ENCODE data around the gene TANC1. TPM values are rescaled to one million over a fixed set of nuclear protein-coding genes. Genes with fewer than 3 reads are reported as not detected.

The TANC1 gene
- total RNA-seq, 1 experiment from 2014 or later = 26.5 TPM

GRCh38 chr2:158940356-158940755 lies 28.1 kb upstream of the TANC1 start:
- H3K4me3 ChIP-seq = no peak overlapping the region
- DNase-seq (ENCODE audit: low read depth in 1 of 2, low spot score in 2 of 2) = no peak
- H3K36me3 ChIP-seq = no peaks in the 10 kb centered on the region
- peaks cover 8% of the 10 kb centered on the region for H3K4me1 ChIP-seq (replicated peaks)
- H3K27ac ChIP-seq = no peak overlapping the region
- H3K9me3 ChIP-seq (replicated peaks) = no peaks in the 10 kb centered on the region
- H3K27me3 ChIP-seq (replicated peaks) = no peaks in the 10 kb centered on the region

- H3K4me1 ChIP-seq (replicated peaks) = peaks cover 7% of the 10 kb centered on the region
Measured at GRCh38 chr2:158943973-158944372, 24.5 kb upstream of the TANC1 start.

GRCh38 chr2:158948964-158949699 lies 19.3 kb upstream of the TANC1 start:
- no peaks in the 10 kb centered on the region for H3K27me3 ChIP-seq (replicated peaks)
- H3K36me3 ChIP-seq = no peaks in the 10 kb centered on the region; the same call in 1 of the 2 replicates
- no peaks in the 10 kb centered on the region for H3K9me3 ChIP-seq (replicated peaks)
- H3K27ac ChIP-seq = peak overlapping the region; percentile 82
- H3K4me1 ChIP-seq (replicated peaks) = peaks cover 23% of the 10 kb centered on the region
- peak in 1 of 2 experiments; percentile 74 for DNase-seq (ENCODE audit: low read depth in 1 of 2, low spot score in 2 of 2)
- no peak overlapping the region for H3K4me3 ChIP-seq

More at GRCh38 chr2:158943973-158944372, 24.5 kb upstream of the TANC1 start:
- no peaks in the 10 kb centered on the region for H3K9me3 ChIP-seq (replicated peaks)
- no peak overlapping the region for H3K4me3 ChIP-seq
- no peaks in the 10 kb centered on the region for H3K27me3 ChIP-seq (replicated peaks)
- H3K36me3 ChIP-seq = no peaks in the 10 kb centered on the region
- no peak overlapping the region for H3K27ac ChIP-seq
- no peak for DNase-seq (ENCODE audit: low read depth in 1 of 2, low spot score in 2 of 2)

GRCh38 chr2:158953454-158953853 lies 15.0 kb upstream of the TANC1 start:
- H3K36me3 ChIP-seq = no peaks in the 10 kb centered on the region; the same call in 1 of the 2 replicates
- DNase-seq (ENCODE audit: low read depth in 1 of 2, low spot score in 2 of 2) = no peak
- H3K4me1 ChIP-seq (replicated peaks) = peaks cover 25% of the 10 kb centered on the region
- no peaks in the 10 kb centered on the region for H3K9me3 ChIP-seq (replicated peaks)
- no peak overlapping the region for H3K4me3 ChIP-seq
- no peak overlapping the region for H3K27ac ChIP-seq
- H3K27me3 ChIP-seq (replicated peaks) = no peaks in the 10 kb centered on the region

- no peaks in the 10 kb centered on the region; the same call in 1 of the 2 replicates for H3K36me3 ChIP-seq
- H3K9me3 ChIP-seq (replicated peaks) = no peaks in the 10 kb centered on the region
- H3K4me1 ChIP-seq (replicated peaks) = peaks cover 18% of the 10 kb centered on the region
- no peak overlapping the region for H3K27ac ChIP-seq
- peak; percentile 64 to 80 for DNase-seq (ENCODE audit: low read depth in 1 of 2, low spot score in 2 of 2)
- no peak overlapping the region for H3K4me3 ChIP-seq
- H3K27me3 ChIP-seq (replicated peaks) = no peaks in the 10 kb centered on the region
Measured at GRCh38 chr2:158953926-158954763, 14.3 kb upstream of the TANC1 start.

- Histone ChIP-seq H3K27me3 (replicated peaks) (no peaks in the 10 kb centered on the region), H3K4me1 (replicated peaks) (peaks cover 11% of the 10 kb centered on the region), H3K36me3 (no peaks in the 10 kb centered on the region; the same call in 1 of the 2 replicates), H3K27ac (no peak overlapping the region), H3K9me3 (replicated peaks) (no peaks in the 10 kb centered on the region), H3K4me3 (no peak overlapping the region)
- DNase-seq (ENCODE audit: low read depth in 1 of 2, low spot score in 2 of 2) = no peak
Measured at GRCh38 chr2:158955842-158956365, 12.5 kb upstream of the TANC1 start.

- H3K9me3 ChIP-seq (replicated peaks) = no peaks in the 10 kb centered on the region
- H3K27ac ChIP-seq = no peak overlapping the region
- peaks cover 11% of the 10 kb centered on the region for H3K4me1 ChIP-seq (replicated peaks)
- H3K36me3 ChIP-seq = no peaks in the 10 kb centered on the region
- no peak for DNase-seq (ENCODE audit: low read depth in 1 of 2, low spot score in 2 of 2)
- H3K27me3 ChIP-seq (replicated peaks) = no peaks in the 10 kb centered on the region
- no peak overlapping the region for H3K4me3 ChIP-seq
Measured at GRCh38 chr2:158958365-158958764, 10.1 kb upstream of the TANC1 start.

GRCh38 chr2:158960193-158960592 lies 8.2 kb upstream of the TANC1 start:
- Histone ChIP-seq H3K36me3 (no peaks in the 10 kb centered on the region), H3K27me3 (replicated peaks) (no peaks in the 10 kb centered on the region), H3K9me3 (replicated peaks) (no peaks in the 10 kb centered on the region), H3K4me1 (replicated peaks) (no peaks in the 10 kb centered on the region), H3K27ac (no peak overlapping the region), H3K4me3 (no peak overlapping the region)
- no peak for DNase-seq (ENCODE audit: low read depth in 1 of 2, low spot score in 2 of 2)

- no peak for DNase-seq (ENCODE audit: low read depth in 1 of 2, low spot score in 2 of 2)
- Histone ChIP-seq H3K9me3 (replicated peaks) (no peaks in the 10 kb centered on the region), H3K27me3 (replicated peaks) (no peaks in the 10 kb centered on the region), H3K36me3 (no peaks in the 10 kb centered on the region), H3K27ac (no peak overlapping the region), H3K4me1 (replicated peaks) (peaks cover 16% of the 10 kb centered on the region), H3K4me3 (no peak overlapping the region)
Measured at GRCh38 chr2:158962074-158962473, 6.4 kb upstream of the TANC1 start.

GRCh38 chr2:158963071-158963470 lies 5.4 kb upstream of the TANC1 start:
- H3K4me3 ChIP-seq = no peak overlapping the region
- no peaks in the 10 kb centered on the region for H3K27me3 ChIP-seq (replicated peaks)
- H3K9me3 ChIP-seq (replicated peaks) = no peaks in the 10 kb centered on the region
- no peak overlapping the region for H3K27ac ChIP-seq
- H3K4me1 ChIP-seq (replicated peaks) = peaks cover 25% of the 10 kb centered on the region
- no peaks in the 10 kb centered on the region for H3K36me3 ChIP-seq
- no peak for DNase-seq (ENCODE audit: low read depth in 1 of 2, low spot score in 2 of 2)

- Histone ChIP-seq H3K27me3 (replicated peaks) (no peaks in the 10 kb centered on the region), H3K4me1 (replicated peaks) (peaks cover 33% of the 10 kb centered on the region), H3K27ac (no peak overlapping the region), H3K36me3 (peaks cover 12% of the 10 kb centered on the region), H3K9me3 (replicated peaks) (no peaks in the 10 kb centered on the region), H3K4me3 (no peak overlapping the region)
- DNase-seq (ENCODE audit: low read depth in 1 of 2, low spot score in 2 of 2) = no peak
Measured at GRCh38 chr2:158965107-158965506, 3.3 kb upstream of the TANC1 start.

GRCh38 chr2:158965641-158966040 lies 2.8 kb upstream of the TANC1 start:
- peaks cover 38% of the 10 kb centered on the region for H3K4me1 ChIP-seq (replicated peaks)
- peak in 1 of 2 experiments; percentile 32 for DNase-seq (ENCODE audit: low read depth in 1 of 2, low spot score in 2 of 2)
- H3K4me3 ChIP-seq = no peak overlapping the region
- H3K27me3 ChIP-seq (replicated peaks) = no peaks in the 10 kb centered on the region
- H3K27ac ChIP-seq = no peak overlapping the region
- peaks cover 12% of the 10 kb centered on the region for H3K36me3 ChIP-seq
- H3K9me3 ChIP-seq (replicated peaks) = no peaks in the 10 kb centered on the region

GRCh38 chr2:158966312-158966711 lies 2.1 kb upstream of the TANC1 start:
- H3K27ac ChIP-seq = no peak overlapping the region

More at GRCh38 chr2:158966312-158966711, 2.1 kb upstream of the TANC1 start:
- Histone ChIP-seq H3K36me3 (peaks cover 12% of the 10 kb centered on the region), H3K4me3 (no peak overlapping the region), H3K9me3 (replicated peaks) (no peaks in the 10 kb centered on the region), H3K4me1 (replicated peaks) (peaks cover 45% of the 10 kb centered on the region), H3K27me3 (replicated peaks) (no peaks in the 10 kb centered on the region)
- DNase-seq (ENCODE audit: low read depth in 1 of 2, low spot score in 2 of 2) = peak in 1 of 2 experiments; percentile 20

Data from SJSA1 (cell line).